ENCODE measurements around the gene SOX6.

- TF ChIP-seq, protein P1, sequence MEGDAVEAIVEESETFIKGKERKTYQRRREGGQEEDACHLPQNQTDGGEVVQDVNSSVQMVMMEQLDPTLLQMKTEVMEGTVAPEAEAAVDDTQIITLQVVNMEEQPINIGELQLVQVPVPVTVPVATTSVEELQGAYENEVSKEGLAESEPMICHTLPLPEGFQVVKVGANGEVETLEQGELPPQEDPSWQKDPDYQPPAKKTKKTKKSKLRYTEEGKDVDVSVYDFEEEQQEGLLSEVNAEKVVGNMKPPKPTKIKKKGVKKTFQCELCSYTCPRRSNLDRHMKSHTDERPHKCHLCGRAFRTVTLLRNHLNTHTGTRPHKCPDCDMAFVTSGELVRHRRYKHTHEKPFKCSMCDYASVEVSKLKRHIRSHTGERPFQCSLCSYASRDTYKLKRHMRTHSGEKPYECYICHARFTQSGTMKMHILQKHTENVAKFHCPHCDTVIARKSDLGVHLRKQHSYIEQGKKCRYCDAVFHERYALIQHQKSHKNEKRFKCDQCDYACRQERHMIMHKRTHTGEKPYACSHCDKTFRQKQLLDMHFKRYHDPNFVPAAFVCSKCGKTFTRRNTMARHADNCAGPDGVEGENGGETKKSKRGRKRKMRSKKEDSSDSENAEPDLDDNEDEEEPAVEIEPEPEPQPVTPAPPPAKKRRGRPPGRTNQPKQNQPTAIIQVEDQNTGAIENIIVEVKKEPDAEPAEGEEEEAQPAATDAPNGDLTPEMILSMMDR (IDR thresholded peaks at IDR 0.05), result no peak
- TF ChIP-seq SIN3A (IDR thresholded peaks at IDR 0.05; ENCODE audit: borderline replicate concordance, insufficient read depth, low read depth, low read length), result no peak
Observed at GRCh38 chr11:16095756-16096155, 260.6 kb downstream of the SOX6 start.
